ENCODE results near the gene FXN. TPM values are rescaled to one million over a fixed set of nuclear protein-coding genes. Genes with fewer than 3 reads are reported as not detected.
"Not testable (repeated sequence)": the region's sequence is repeated elsewhere in the genome, so short reads cannot be mapped to it uniquely, and the experiment has no call there.

FXN gene
- total and polyA plus RNA-seq, 2 donors (not counting 3 experiments of a cell fraction or from before 2014, with no cell fraction given), result 18.2 to 21.2 TPM

- ChIA-PET CTCF (interaction anchor here (0.6 to 1.3 kb wide), 4 partner anchors 42 to 63 kb away, joined by 3 to 4 read pairs (median 3); partner anchors contain the start of gene FXN), POLR2A (interaction anchor here (0.6 kb wide), 1 partner anchor 125 kb away, joined by 4 read pairs; no protein-coding TSS in a partner anchor)
- Histone ChIP-seq H3K9ac (replicated peaks; ENCODE audit: extremely low read depth, insufficient read depth, low read length) (peak overlapping the region; percentile 46), H2AFZ (ENCODE audit: low read depth, low read length) (no peak overlapping the region), H3K4me2 (ENCODE audit: insufficient read depth, low read length) (peak overlapping the region; percentile 61), H3K9me1 (replicated peaks; ENCODE audit: control insufficient read depth, extremely low read depth, insufficient read depth, low read length) (no peaks in the 10 kb centered on the region), H3K79me2 (ENCODE audit: control insufficient read depth, insufficient read depth, low read length) (no peaks in the 10 kb centered on the region), H3K4me1 (ENCODE audit: control insufficient read depth, extremely low read depth, insufficient read depth, low read length) (peaks cover 41% of the 10 kb centered on the region), H4K20me1 (replicated peaks; ENCODE audit: control insufficient read depth, extremely low read depth, insufficient read depth, low read length) (no peaks in the 10 kb centered on the region), H3K36me3 (ENCODE audit: control insufficient read depth in 2 of 2, extremely low read depth in 1 of 2, insufficient read depth in 2 of 2, low read length in 2 of 2) (no peaks in the 10 kb centered on the region), H3K27me3 (ENCODE audit: control insufficient read depth in 2 of 2, insufficient read depth in 2 of 2, low read length in 2 of 2) (no peaks in the 10 kb centered on the region), H3K9me3 (replicated peaks; ENCODE audit: control insufficient read depth, insufficient read depth, low read length) (no peaks in the 10 kb centered on the region), H3K27ac (ENCODE audit: insufficient read depth, low read depth, low read length) (peak overlapping the region; percentile 89), H3K4me3 (replicated peaks in 1 of 3; ENCODE audit: insufficient read depth in 1 of 3, low read depth in 1 of 3, low read length in 3 of 3) (no peak overlapping the region)
- no TSS peak for BruUV-seq (replicated peaks)
- TF ChIP-seq JUN (IDR thresholded peaks at IDR 0.05; ENCODE audit: borderline replicate concordance, insufficient read depth, insufficient read length, low read depth) (no peak), POLR2AphosphoS5 (IDR thresholded peaks at IDR 0.05; ENCODE audit: insufficient read depth, low read depth, low read length) (peak; percentile 48), GATA2 (IDR thresholded peaks at IDR 0.05; ENCODE audit: insufficient read depth, insufficient read length, low read depth, low read length) (no peak), MYC (IDR thresholded peaks at IDR 0.05; ENCODE audit: low read depth, low read length) (no peak), CTCF (IDR thresholded peaks at IDR 0.05; ENCODE audit: extremely low read depth in 1 of 2, insufficient read depth in 1 of 2, low read depth in 1 of 2, low read length in 2 of 2) (no peak), MAX (IDR thresholded peaks at IDR 0.05; ENCODE audit: insufficient read depth, insufficient read length) (no peak), FOS (IDR thresholded peaks at IDR 0.05; ENCODE audit: borderline replicate concordance, insufficient read depth, low read length) (no peak), EZH2 (IDR thresholded peaks at IDR 0.05; ENCODE audit: borderline replicate concordance, low read depth, low read length, severe bottlenecking) (no peak)
- peak; percentile 50 for FAIRE-seq
- peak; percentile 73 for DNase-seq (ENCODE audit: low read depth, low spot score)
- intact Hi-C loops (cut with micrococcal nuclease), result loop anchor here (1.0 kb wide), 6 partner anchors 15 to 95 kb away; no protein-coding TSS in a partner anchor
- dilution Hi-C loops (cut with MboI; ENCODE audit: extremely low pct_ligation_motif_present, low sequenced_read_pairs), result no loop called here
Observed at GRCh38 chr9:69097923-69098593, 62.5 kb downstream of the FXN start.

- FAIRE-seq; H2AFZ ChIP-seq (ENCODE audit: low read depth, low read length); H3K9me1 ChIP-seq (replicated peaks; ENCODE audit: control insufficient read depth, extremely low read depth, insufficient read depth, low read length); H3K36me3 ChIP-seq (ENCODE audit: control insufficient read depth in 2 of 2, extremely low read depth in 1 of 2, insufficient read depth in 2 of 2, low read length in 2 of 2); CTCF ChIA-PET; H3K9me3 ChIP-seq (replicated peaks; ENCODE audit: control insufficient read depth, insufficient read depth, low read length); H4K20me1 ChIP-seq (replicated peaks; ENCODE audit: control insufficient read depth, extremely low read depth, insufficient read depth, low read length); H3K27me3 ChIP-seq (ENCODE audit: control insufficient read depth in 2 of 2, insufficient read depth in 2 of 2, low read length in 2 of 2); dilution Hi-C loops (cut with MboI; ENCODE audit: extremely low pct_ligation_motif_present, low sequenced_read_pairs); BruUV-seq (replicated peaks); POLR2A ChIA-PET; DNase-seq (ENCODE audit: low read depth, low spot score); H3K9ac ChIP-seq (replicated peaks; ENCODE audit: extremely low read depth, insufficient read depth, low read length); H3K4me3 ChIP-seq (replicated peaks in 1 of 3; ENCODE audit: insufficient read depth in 1 of 3, low read depth in 1 of 3, low read length in 3 of 3); H3K4me2 ChIP-seq (ENCODE audit: insufficient read depth, low read length); H3K27ac ChIP-seq (ENCODE audit: insufficient read depth, low read depth, low read length); H3K79me2 ChIP-seq (ENCODE audit: control insufficient read depth, insufficient read depth, low read length): not testable (repeated sequence)
- intact Hi-C loops (cut with micrococcal nuclease), result loop anchor here (5.0 kb wide), 1 partner anchor 266 kb away; no protein-coding TSS in a partner anchor
- H3K4me1 ChIP-seq (ENCODE audit: control insufficient read depth, extremely low read depth, insufficient read depth, low read length), result peaks cover 14% of the 10 kb centered on the region
Observed at GRCh38 chr9:69103348-69103996, 67.9 kb downstream of the FXN start.
